Inferior parietal cortex (tissue), 1 donor: ENCODE measurements around the gene AP3D1.

Experiments
- DNase-seq: peaks from one replicate; pipeline ENCODE4 v3.0.0-alpha.2; 2016; ENCODE audit errors: extremely low spot score

The AP3D1 gene

GRCh38 chr19:2061495-2062388, 89.6 kb downstream of the AP3D1 start:
- peak; percentile 99 for DNase-seq

- DNase-seq, result no peak
These were observed 90.4 kb downstream of the AP3D1 start for GRCh38 chr19:2060884-2061494.

- peak; percentile 44 for DNase-seq
These were observed 91.8 kb downstream of the AP3D1 start for GRCh38 chr19:2059422-2060201.

GRCh38 chr19:2058570-2059421, 92.6 kb downstream of the AP3D1 start:
- DNase-seq, result no peak

GRCh38 chr19:2057484-2058469, 93.6 kb downstream of the AP3D1 start:
- DNase-seq, result no peak

- no peak for DNase-seq
These were observed 94.6 kb downstream of the AP3D1 start for GRCh38 chr19:2056837-2057192.

GRCh38 chr19:2055931-2056836, 95.2 kb downstream of the AP3D1 start:
- DNase-seq, result no peak

GRCh38 chr19:2054763-2055162, 96.6 kb downstream of the AP3D1 start:
- DNase-seq, result no peak

- no peak for DNase-seq
These were observed 97.6 kb downstream of the AP3D1 start for GRCh38 chr19:2053601-2054389.

- DNase-seq, result no peak
These were observed 99.3 kb downstream of the AP3D1 start for GRCh38 chr19:2051773-2052704.

GRCh38 chr19:2050991-2051772, 100.2 kb downstream of the AP3D1 start, which contains the start of gene MKNK2:
Gene MKNK2 (minus strand): TSS chr19:2051244. CDS start chr19:2050851, 393 bp downstream.
- DNase-seq, result peak; percentile 94
